PC-9 (cell line): ENCODE data around the gene AKR1B15. TPM values are rescaled to one million over a fixed set of nuclear protein-coding genes. Genes with fewer than 3 reads are reported as not detected.

Source experiments
- BruUV-seq: library from RNA; stranded (reverse); fragments of 400-500 nt; replicated peaks from 2 replicates; lab custom pipeline; 2021; lab: Mats Ljungman, UMichigan
- CTCF ChIA-PET: fragments of 300-600 bp; sonication (Branson Sonifier 250); formaldehyde crosslinking; loops from one replicate; lab custom pipeline; 2022; ENCODE audit warnings: antibody characterized with exemption; lab: Charles Lee
- POLR2A ChIA-PET: fragments of 300-600 bp; sonication (Branson Sonifier 250); formaldehyde crosslinking; loops from one replicate; lab custom pipeline; 2022; ENCODE audit warnings: antibody characterized with exemption; ENCODE audit not compliant: unreplicated experiment; lab: Charles Lee
- DNase-seq, 2 experiments: peaks; one replicate each; pipeline versions ENCODE4 v3.0.0 to v3.0.0-alpha.2; 2015 to 2022; ENCODE audit warnings: mixed read lengths in 1 of 2
- H2AFZ ChIP-seq: fragments of 200-600 bp; sonication (generic); 2 replicates; pipeline ENCODE4 v1.8.1; 2017; ENCODE audit warnings: antibody characterized with exemption
- H3F3A ChIP-seq: fragments of 200-600 bp; sonication (generic); 2 replicates; pipeline ENCODE4 v1.8.1; 2017; ENCODE audit warnings: antibody characterized with exemption, mild to moderate bottlenecking, low read depth; ENCODE audit not compliant: insufficient read depth
- H3K27ac ChIP-seq: fragments of 200-600 bp; sonication (generic); 2 replicates; pipeline ENCODE4 v1.6.1; 2016; ENCODE audit warnings: mixed run types
- H3K27me3 ChIP-seq: fragments of 200-600 bp; sonication (generic); 2 replicates; pipeline ENCODE4 v1.6.1; 2016; ENCODE audit warnings: low read depth, mixed run types; ENCODE audit not compliant: insufficient read depth
- H3K36me3 ChIP-seq: fragments of 200-600 bp; sonication (generic); 2 replicates; pipeline ENCODE4 v1.6.1; 2016; ENCODE audit warnings: low read depth, mixed run types
- H3K4me1 ChIP-seq: fragments of 200-600 bp; sonication (generic); replicated peaks from 2 replicates; pipeline ENCODE4 v1.6.1; 2016; ENCODE audit warnings: mixed run types; ENCODE audit not compliant: insufficient read depth
- H3K4me2 ChIP-seq: fragments of 200-600 bp; sonication (generic); 2 replicates; pipeline ENCODE4 v1.6.1; 2017; ENCODE audit warnings: mixed run types
- H3K4me3 ChIP-seq: fragments of 200-600 bp; sonication (generic); 2 replicates; pipeline ENCODE4 v1.6.1; 2016; ENCODE audit warnings: mixed run types
- H3K79me2 ChIP-seq: fragments of 200-600 bp; sonication (generic); 2 replicates; pipeline ENCODE4 v1.6.1; 2017; ENCODE audit warnings: low read depth, mixed run types
- H3K9me2 ChIP-seq: fragments of 200-600 bp; sonication (generic); 2 replicates; pipeline ENCODE4 v1.8.1; 2017; ENCODE audit warnings: mild to moderate bottlenecking; ENCODE audit not compliant: insufficient read depth
- H3K9me3 ChIP-seq: fragments of 200-600 bp; sonication (generic); 2 replicates; pipeline ENCODE4 v1.8.1; 2016; ENCODE audit warnings: low read depth; ENCODE audit not compliant: insufficient read depth
- H4K20me1 ChIP-seq: fragments of 200-600 bp; sonication (generic); 2 replicates; pipeline ENCODE4 v1.8.1; 2017; ENCODE audit not compliant: insufficient read depth
- CTCF ChIP-seq: fragments of 200-600 bp; sonication (generic); conservative IDR thresholded peaks from 2 replicates; pipeline ENCODE4 v1.6.1; 2017; ENCODE audit warnings: mixed run types, antibody characterized with exemption, mild to moderate bottlenecking, moderate library complexity
- EZH2 ChIP-seq: fragments of 200-600 bp; sonication (generic); IDR thresholded peaks from 2 replicates; pipeline ENCODE4 v1.8.0; 2017; ENCODE audit warnings: antibody characterized with exemption, low read depth
- intact Hi-C: fragments of 100-400 bp; cut with micrococcal nuclease; formaldehyde crosslinking; loops from one replicate; pipeline ENCODE4 v1.10.0; 2022; ENCODE audit not compliant: unreplicated experiment
- total RNA-seq: library from RNA; stranded (reverse); gene quantifications from 2 replicates; pipeline ENCODE4 v1.2.3, GENCODE V29; 2021

AKR1B15 gene
- total RNA-seq, 1 experiment from 2014 or later = 3.4 TPM

GRCh38 chr7:134627109-134627774, 78.3 kb downstream of the AKR1B15 start:
- no peaks in the 10 kb centered on the region for H3K9me3 ChIP-seq
- intact Hi-C loops = no loop called here
- no peak overlapping the region for H3K4me3 ChIP-seq
- no peaks in the 10 kb centered on the region for H3K4me1 ChIP-seq
- BruUV-seq = no TSS peak
- no peaks in the 10 kb centered on the region for H3F3A ChIP-seq
- no peaks in the 10 kb centered on the region for H3K79me2 ChIP-seq
- H3K27me3 ChIP-seq = no peaks in the 10 kb centered on the region
- peaks cover 8% of the 10 kb centered on the region; the same call in 1 of the 2 replicates for H3K9me2 ChIP-seq
- no peak overlapping the region for H3K4me2 ChIP-seq
- no peaks in the 10 kb centered on the region for H4K20me1 ChIP-seq
- CTCF ChIA-PET = no interaction called here
- TF ChIP-seq EZH2 (no peak), CTCF (no peak)
- H3K36me3 ChIP-seq = no peaks in the 10 kb centered on the region
- H3K27ac ChIP-seq = no peak overlapping the region
- POLR2A ChIA-PET = no interaction called here
- no peak for DNase-seq
- H2AFZ ChIP-seq = no peak overlapping the region

GRCh38 chr7:134627775-134628153, 78.9 kb downstream of the AKR1B15 start:
- CTCF ChIA-PET = no interaction called here
- BruUV-seq = no TSS peak
- H3K9me3 ChIP-seq = no peaks in the 10 kb centered on the region
- H3K36me3 ChIP-seq = no peaks in the 10 kb centered on the region
- no peaks in the 10 kb centered on the region for H3K27me3 ChIP-seq
- H3K27ac ChIP-seq = no peak overlapping the region
- peaks cover 8% of the 10 kb centered on the region; the same call in 1 of the 2 replicates for H3K9me2 ChIP-seq
- intact Hi-C loops = no loop called here
- DNase-seq = no peak
- no peak overlapping the region for H2AFZ ChIP-seq
- H4K20me1 ChIP-seq = no peaks in the 10 kb centered on the region
- H3K4me3 ChIP-seq = no peak overlapping the region
- H3K4me2 ChIP-seq = no peak overlapping the region
- no peaks in the 10 kb centered on the region for H3K4me1 ChIP-seq
- POLR2A ChIA-PET = no interaction called here
- no peaks in the 10 kb centered on the region for H3F3A ChIP-seq
- no peak for TF ChIP-seq EZH2
- no peak for TF ChIP-seq CTCF
- H3K79me2 ChIP-seq = no peaks in the 10 kb centered on the region

- no peak for DNase-seq
- Histone ChIP-seq H3K4me3 (no peak overlapping the region), H3K27me3 (no peaks in the 10 kb centered on the region), H3F3A (no peaks in the 10 kb centered on the region), H3K27ac (no peak overlapping the region), H3K4me2 (no peak overlapping the region), H2AFZ (no peak overlapping the region), H3K36me3 (no peaks in the 10 kb centered on the region), H4K20me1 (no peaks in the 10 kb centered on the region), H3K9me3 (no peaks in the 10 kb centered on the region), H3K79me2 (no peaks in the 10 kb centered on the region), H3K9me2 (0 out of 2 replicates have a peak, but pooled peaks cover under 1% of the 10 kb centered on the region), H3K4me1 (no peaks in the 10 kb centered on the region)
- no peak for TF ChIP-seq CTCF
- no peak for TF ChIP-seq EZH2
- intact Hi-C loops = no loop called here
- BruUV-seq = no TSS peak
- CTCF ChIA-PET = no interaction called here
- POLR2A ChIA-PET = no interaction called here
These were observed 80.5 kb downstream of the AKR1B15 start for GRCh38 chr7:134629445-134629844.

Other genes starting within 250 kb of the AKR1B15 start
- 16.7 and 17.9 TPM in 2 replicates for gene SLC35B4, start 232.2 kb upstream of the AKR1B15 start, total RNA-seq
- 1,009 and 1,328 TPM in 2 replicates for gene AKR1B1, start 90.0 kb upstream of the AKR1B15 start, total RNA-seq
- 479 and 546 TPM in 2 replicates for gene AKR1B10, start 21.5 kb upstream of the AKR1B15 start, total RNA-seq
- 18.5 and 24.6 TPM in 2 replicates for gene BPGM, start 97.7 kb downstream of the AKR1B15 start, total RNA-seq
- gene CALD1, start 230.5 kb downstream of the AKR1B15 start, total RNA-seq = 84.4 and 97.5 TPM in 2 replicates